ENCODE measurements around the gene MCM7.

MCM7 gene

GRCh38 chr7:100109521-100110163, 8.4 kb upstream of the MCM7 start:
- Histone ChIP-seq H3K9ac (ENCODE audit: low read length) (no peak overlapping the region), H3K27me3 (ENCODE audit: low read length) (no peaks in the 10 kb centered on the region), H3K9me2 (replicated peaks; ENCODE audit: insufficient read depth, low read length) (no peaks in the 10 kb centered on the region), H4K20me1 (ENCODE audit: low read depth, low read length) (no peaks in the 10 kb centered on the region), H2AFZ (ENCODE audit: low read depth, low read length, severe bottlenecking) (no peak overlapping the region), H3K27ac (ENCODE audit: low read depth, low read length) (no peak overlapping the region), H3K79me2 (ENCODE audit: insufficient read depth, low read length) (no peaks in the 10 kb centered on the region), H3K9me3 (ENCODE audit: insufficient read depth, low read length) (no peaks in the 10 kb centered on the region), H3K36me3 (ENCODE audit: low read length) (no peaks in the 10 kb centered on the region; the same call in 1 of the 2 replicates), H3K4me3 (ENCODE audit: insufficient read depth, low read length, poor library complexity, severe bottlenecking) (no peak overlapping the region), H3K4me2 (ENCODE audit: low read depth, low read length, poor library complexity, severe bottlenecking) (no peak overlapping the region), H3F3A (ENCODE audit: insufficient read depth) (no peaks in the 10 kb centered on the region)
- TF ChIP-seq, protein P1, sequence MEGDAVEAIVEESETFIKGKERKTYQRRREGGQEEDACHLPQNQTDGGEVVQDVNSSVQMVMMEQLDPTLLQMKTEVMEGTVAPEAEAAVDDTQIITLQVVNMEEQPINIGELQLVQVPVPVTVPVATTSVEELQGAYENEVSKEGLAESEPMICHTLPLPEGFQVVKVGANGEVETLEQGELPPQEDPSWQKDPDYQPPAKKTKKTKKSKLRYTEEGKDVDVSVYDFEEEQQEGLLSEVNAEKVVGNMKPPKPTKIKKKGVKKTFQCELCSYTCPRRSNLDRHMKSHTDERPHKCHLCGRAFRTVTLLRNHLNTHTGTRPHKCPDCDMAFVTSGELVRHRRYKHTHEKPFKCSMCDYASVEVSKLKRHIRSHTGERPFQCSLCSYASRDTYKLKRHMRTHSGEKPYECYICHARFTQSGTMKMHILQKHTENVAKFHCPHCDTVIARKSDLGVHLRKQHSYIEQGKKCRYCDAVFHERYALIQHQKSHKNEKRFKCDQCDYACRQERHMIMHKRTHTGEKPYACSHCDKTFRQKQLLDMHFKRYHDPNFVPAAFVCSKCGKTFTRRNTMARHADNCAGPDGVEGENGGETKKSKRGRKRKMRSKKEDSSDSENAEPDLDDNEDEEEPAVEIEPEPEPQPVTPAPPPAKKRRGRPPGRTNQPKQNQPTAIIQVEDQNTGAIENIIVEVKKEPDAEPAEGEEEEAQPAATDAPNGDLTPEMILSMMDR (IDR thresholded peaks at IDR 0.05; ENCODE audit: insufficient read depth, low read length, poor library complexity, severe bottlenecking): no peak
- no peak for TF ChIP-seq EZH2phosphoT487 (conservative IDR thresholded peaks at IDR 0.05; ENCODE audit: low read length)

- Histone ChIP-seq H3K27ac (ENCODE audit: low read depth, low read length) (no peak overlapping the region), H3K36me3 (ENCODE audit: low read length) (no peaks in the 10 kb centered on the region; the same call in 1 of the 2 replicates)
- no peak for TF ChIP-seq EZH2phosphoT487 (conservative IDR thresholded peaks at IDR 0.05; ENCODE audit: low read length)
- TF ChIP-seq, protein P1 (IDR thresholded peaks at IDR 0.05; ENCODE audit: insufficient read depth, low read length, poor library complexity, severe bottlenecking): no peak
Observed at GRCh38 chr7:100107890-100108289, 6.7 kb upstream of the MCM7 start.

DNA sequence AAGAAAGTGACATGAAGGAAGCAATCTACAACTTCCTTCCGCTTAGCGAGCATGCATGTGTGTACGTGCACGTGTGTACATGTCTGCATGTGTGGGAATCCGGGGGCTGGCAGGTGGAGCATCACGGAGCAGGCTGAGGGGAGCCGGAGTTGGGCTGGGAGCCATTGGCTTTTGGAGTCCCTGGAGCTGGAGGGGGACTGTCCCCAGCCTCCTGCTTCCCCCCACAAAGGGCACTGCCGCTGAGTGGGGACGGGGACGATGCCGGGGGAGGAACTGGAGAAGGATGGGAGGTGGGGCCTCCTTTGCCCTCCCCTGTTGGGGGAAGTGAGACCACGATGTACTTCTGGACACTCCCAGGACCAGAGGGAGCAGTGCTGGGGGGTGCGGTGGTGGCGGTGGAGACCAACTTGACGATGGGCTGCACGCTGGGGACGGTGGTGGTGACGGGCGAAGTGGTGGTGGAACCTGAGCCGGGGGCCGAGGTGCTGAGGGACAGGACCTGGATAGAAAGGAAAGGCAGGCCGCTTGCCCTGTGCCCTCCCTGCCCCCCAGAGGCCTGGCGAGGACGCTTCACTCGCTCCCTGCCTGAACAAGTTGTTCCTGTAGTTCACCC, 6.0 kb upstream of the MCM7 start:
- H3K4me2 ChIP-seq (ENCODE audit: low read depth, low read length, poor library complexity, severe bottlenecking): no peak overlapping the region
- H3K36me3 ChIP-seq (ENCODE audit: low read length): no peaks in the 10 kb centered on the region; the same call in 1 of the 2 replicates
- TF ChIP-seq EZH2phosphoT487 (conservative IDR thresholded peaks at IDR 0.05; ENCODE audit: low read length): no peak
- TF ChIP-seq, protein P1 (IDR thresholded peaks at IDR 0.05; ENCODE audit: insufficient read depth, low read length, poor library complexity, severe bottlenecking): no peak

More at GRCh38 chr7:100107890-100108289, 6.7 kb upstream of the MCM7 start:
- no peak overlapping the region for H3K9ac ChIP-seq (ENCODE audit: low read length)
- H3K9me3 ChIP-seq (ENCODE audit: insufficient read depth, low read length): no peaks in the 10 kb centered on the region
- H3K9me2 ChIP-seq (replicated peaks; ENCODE audit: insufficient read depth, low read length): no peaks in the 10 kb centered on the region
- no peaks in the 10 kb centered on the region for H3F3A ChIP-seq (ENCODE audit: insufficient read depth)
- no peak overlapping the region for H2AFZ ChIP-seq (ENCODE audit: low read depth, low read length, severe bottlenecking)
- no peak overlapping the region for H3K4me3 ChIP-seq (ENCODE audit: insufficient read depth, low read length, poor library complexity, severe bottlenecking)
- H3K27me3 ChIP-seq (ENCODE audit: low read length): no peaks in the 10 kb centered on the region
- no peaks in the 10 kb centered on the region for H3K79me2 ChIP-seq (ENCODE audit: insufficient read depth, low read length)
- H3K4me2 ChIP-seq (ENCODE audit: low read depth, low read length, poor library complexity, severe bottlenecking): no peak overlapping the region
- H4K20me1 ChIP-seq (ENCODE audit: low read depth, low read length): no peaks in the 10 kb centered on the region

More for the DNA sequence above, 6.0 kb upstream of the MCM7 start:
- H3K4me3 ChIP-seq (ENCODE audit: insufficient read depth, low read length, poor library complexity, severe bottlenecking): no peak overlapping the region
- H4K20me1 ChIP-seq (ENCODE audit: low read depth, low read length): no peaks in the 10 kb centered on the region
- no peak overlapping the region for H2AFZ ChIP-seq (ENCODE audit: low read depth, low read length, severe bottlenecking)
- no peaks in the 10 kb centered on the region for H3K27me3 ChIP-seq (ENCODE audit: low read length)
- no peak overlapping the region for H3K27ac ChIP-seq (ENCODE audit: low read depth, low read length)
- H3K9me3 ChIP-seq (ENCODE audit: insufficient read depth, low read length): no peaks in the 10 kb centered on the region
- H3K9ac ChIP-seq (ENCODE audit: low read length): no peak overlapping the region
- no peaks in the 10 kb centered on the region for H3K9me2 ChIP-seq (replicated peaks; ENCODE audit: insufficient read depth, low read length)
- peaks cover 5% of the 10 kb centered on the region; the same call in 1 of the 2 replicates for H3F3A ChIP-seq (ENCODE audit: insufficient read depth)
- no peaks in the 10 kb centered on the region for H3K79me2 ChIP-seq (ENCODE audit: insufficient read depth, low read length)

Data from SU-DHL-6 (cell line).